Measurements from ENCODE around the gene COL11A2.
A peak's percentile ranks its signal among the peaks of the same experiment; 100 is the strongest.
"Not testable (repeated sequence)": the region's sequence is repeated elsewhere in the genome, so short reads cannot be mapped to it uniquely, and the experiment has no call there.

COL11A2 gene

GRCh38 chr6:33192105-33192646, at the start of gene COL11A2:
COL11A2 (minus strand) TSS chr6:33192467; CDS start chr6:33192240, 227 bp downstream.
- DNase-seq: no peak

- DNase-seq: no peak
These were observed 49.7 kb upstream of the COL11A2 start for GRCh38 chr6:33241968-33242367.

- DNase-seq: no peak
These were observed 45.5 kb upstream of the COL11A2 start for GRCh38 chr6:33237741-33238140.

GRCh38 chr6:33236852-33237251, 44.6 kb upstream of the COL11A2 start:
- no peak for DNase-seq

GRCh38 chr6:33236328-33236727, 44.1 kb upstream of the COL11A2 start:
- DNase-seq: peak; percentile 64

- DNase-seq: no peak
These were observed 43.0 kb upstream of the COL11A2 start for GRCh38 chr6:33235221-33235634.

- not testable (repeated sequence) for DNase-seq
These were observed 34.3 kb upstream of the COL11A2 start for GRCh38 chr6:33226503-33227120.

- no peak for DNase-seq
These were observed 25.4 kb upstream of the COL11A2 start for GRCh38 chr6:33217681-33218080.

GRCh38 chr6:33217246-33217645, 25.0 kb upstream of the COL11A2 start:
- DNase-seq: no peak

- no peak for DNase-seq
These were observed 23.9 kb upstream of the COL11A2 start for GRCh38 chr6:33216117-33216649.

- DNase-seq: no peak
These were observed 23.2 kb upstream of the COL11A2 start for GRCh38 chr6:33215271-33216116.

- no peak for DNase-seq
These were observed 21.7 kb upstream of the COL11A2 start for GRCh38 chr6:33213989-33214335.

- no peak for DNase-seq
These were observed 21.1 kb upstream of the COL11A2 start for GRCh38 chr6:33213166-33213988.

- DNase-seq: no peak
These were observed 20.5 kb upstream of the COL11A2 start for GRCh38 chr6:33212857-33213165.

- DNase-seq: no peak
These were observed 19.6 kb upstream of the COL11A2 start for GRCh38 chr6:33211666-33212422.

- DNase-seq: no peak
These were observed 18.9 kb upstream of the COL11A2 start for GRCh38 chr6:33211136-33211535.

GRCh38 chr6:33209856-33210255, 17.6 kb upstream of the COL11A2 start:
- no peak for DNase-seq

GRCh38 chr6:33208091-33208967, 16.1 kb upstream of the COL11A2 start, which contains the start of gene RING1:
RING1 (plus strand) TSS chr6:33208500; CDS start chr6:33208823, 323 bp downstream.
- DNase-seq: peak; percentile 81

- DNase-seq: peak; percentile 35
These were observed 15.4 kb upstream of the COL11A2 start for GRCh38 chr6:33207552-33208090.

- DNase-seq: no peak
These were observed 14.7 kb upstream of the COL11A2 start for GRCh38 chr6:33206864-33207551.

All from hematopoietic multipotent progenitor cell treated with erythropoietin and hydrocortisone succinate and interleukin-3 and kit ligand, for 8 days (in vitro differentiated cells).